PC-9 (cell line): Measurements from ENCODE around the gene RAP2B. TPM values are rescaled to one million over a fixed set of nuclear protein-coding genes. Genes with fewer than 3 reads are reported as not detected.
"Not testable (repeated sequence)": the region's sequence is repeated elsewhere in the genome, so short reads cannot be mapped to it uniquely, and the experiment has no call there.

ENCODE experiments used
- BruUV-seq: library from RNA; stranded (reverse); fragments of 400-500 nt; replicated peaks from 2 replicates; lab custom pipeline; 2021; lab: Mats Ljungman, UMichigan
- CTCF ChIA-PET: fragments of 300-600 bp; sonication (Branson Sonifier 250); formaldehyde crosslinking; loops from one replicate; lab custom pipeline; 2022; ENCODE audit warnings: antibody characterized with exemption; lab: Charles Lee
- POLR2A ChIA-PET: fragments of 300-600 bp; sonication (Branson Sonifier 250); formaldehyde crosslinking; loops from one replicate; lab custom pipeline; 2022; ENCODE audit warnings: antibody characterized with exemption; ENCODE audit not compliant: unreplicated experiment; lab: Charles Lee
- DNase-seq, 2 experiments: peaks; one replicate each; pipeline versions ENCODE4 v3.0.0 to v3.0.0-alpha.2; 2015 to 2022; ENCODE audit warnings: mixed read lengths in 1 of 2
- H2AFZ ChIP-seq: fragments of 200-600 bp; sonication (generic); 2 replicates; pipeline ENCODE4 v1.8.1; 2017; ENCODE audit warnings: antibody characterized with exemption
- H3F3A ChIP-seq: fragments of 200-600 bp; sonication (generic); 2 replicates; pipeline ENCODE4 v1.8.1; 2017; ENCODE audit warnings: antibody characterized with exemption, mild to moderate bottlenecking, low read depth; ENCODE audit not compliant: insufficient read depth
- H3K27ac ChIP-seq: fragments of 200-600 bp; sonication (generic); 2 replicates; pipeline ENCODE4 v1.6.1; 2016; ENCODE audit warnings: mixed run types
- H3K27me3 ChIP-seq: fragments of 200-600 bp; sonication (generic); 2 replicates; pipeline ENCODE4 v1.6.1; 2016; ENCODE audit warnings: low read depth, mixed run types; ENCODE audit not compliant: insufficient read depth
- H3K36me3 ChIP-seq: fragments of 200-600 bp; sonication (generic); 2 replicates; pipeline ENCODE4 v1.6.1; 2016; ENCODE audit warnings: low read depth, mixed run types
- H3K4me1 ChIP-seq: fragments of 200-600 bp; sonication (generic); replicated peaks from 2 replicates; pipeline ENCODE4 v1.6.1; 2016; ENCODE audit warnings: mixed run types; ENCODE audit not compliant: insufficient read depth
- H3K4me2 ChIP-seq: fragments of 200-600 bp; sonication (generic); 2 replicates; pipeline ENCODE4 v1.6.1; 2017; ENCODE audit warnings: mixed run types
- H3K4me3 ChIP-seq: fragments of 200-600 bp; sonication (generic); 2 replicates; pipeline ENCODE4 v1.6.1; 2016; ENCODE audit warnings: mixed run types
- H3K79me2 ChIP-seq: fragments of 200-600 bp; sonication (generic); 2 replicates; pipeline ENCODE4 v1.6.1; 2017; ENCODE audit warnings: low read depth, mixed run types
- H3K9me2 ChIP-seq: fragments of 200-600 bp; sonication (generic); 2 replicates; pipeline ENCODE4 v1.8.1; 2017; ENCODE audit warnings: mild to moderate bottlenecking; ENCODE audit not compliant: insufficient read depth
- H3K9me3 ChIP-seq: fragments of 200-600 bp; sonication (generic); 2 replicates; pipeline ENCODE4 v1.8.1; 2016; ENCODE audit warnings: low read depth; ENCODE audit not compliant: insufficient read depth
- H4K20me1 ChIP-seq: fragments of 200-600 bp; sonication (generic); 2 replicates; pipeline ENCODE4 v1.8.1; 2017; ENCODE audit not compliant: insufficient read depth
- CTCF ChIP-seq: fragments of 200-600 bp; sonication (generic); conservative IDR thresholded peaks from 2 replicates; pipeline ENCODE4 v1.6.1; 2017; ENCODE audit warnings: mixed run types, antibody characterized with exemption, mild to moderate bottlenecking, moderate library complexity
- EZH2 ChIP-seq: fragments of 200-600 bp; sonication (generic); IDR thresholded peaks from 2 replicates; pipeline ENCODE4 v1.8.0; 2017; ENCODE audit warnings: antibody characterized with exemption, low read depth
- intact Hi-C: fragments of 100-400 bp; cut with micrococcal nuclease; formaldehyde crosslinking; loops from one replicate; pipeline ENCODE4 v1.10.0; 2022; ENCODE audit not compliant: unreplicated experiment
- total RNA-seq: library from RNA; stranded (reverse); gene quantifications from 2 replicates; pipeline ENCODE4 v1.2.3, GENCODE V29; 2021

Gene RAP2B
- total RNA-seq, 1 experiment from 2014 or later, result 31.1 TPM

- no peaks in the 10 kb centered on the region; the same call in 1 of the 2 replicates for H3F3A ChIP-seq
- no peaks in the 10 kb centered on the region for H3K36me3 ChIP-seq
- POLR2A ChIA-PET, result interaction anchor here (0.6 kb wide), 1 partner anchor 13 kb away, joined by 3 read pairs; no protein-coding TSS in a partner anchor
- CTCF ChIA-PET, result interaction anchor here (0.6 kb wide), 1 partner anchor 1955 kb away, joined by 3 read pairs; no protein-coding TSS in a partner anchor
- no peaks in the 10 kb centered on the region for H3K79me2 ChIP-seq
- no peaks in the 10 kb centered on the region for H3K9me2 ChIP-seq
- no peak overlapping the region for H2AFZ ChIP-seq
- no peak overlapping the region for H3K27ac ChIP-seq
- no peaks in the 10 kb centered on the region for H3K27me3 ChIP-seq
- TF ChIP-seq CTCF, result no peak
- no peak for TF ChIP-seq EZH2
- H3K4me3 ChIP-seq, result no peak overlapping the region
- no peak for DNase-seq
- H3K9me3 ChIP-seq, result no peaks in the 10 kb centered on the region
- no peak overlapping the region for H3K4me2 ChIP-seq
- H4K20me1 ChIP-seq, result no peaks in the 10 kb centered on the region
- BruUV-seq, result no TSS peak
- H3K4me1 ChIP-seq, result peaks cover 27% of the 10 kb centered on the region
- intact Hi-C loops, result no loop called here
Observed at GRCh38 chr3:153146191-153147053, 15.6 kb upstream of the RAP2B start.

- no peak overlapping the region for H3K27ac ChIP-seq
- no peak overlapping the region for H3K4me3 ChIP-seq
- CTCF ChIA-PET, result no interaction called here
- no peaks in the 10 kb centered on the region for H3K36me3 ChIP-seq
- no peaks in the 10 kb centered on the region for H3K9me3 ChIP-seq
- no peak overlapping the region for H3K4me2 ChIP-seq
- no peaks in the 10 kb centered on the region for H3K27me3 ChIP-seq
- no TSS peak for BruUV-seq
- POLR2A ChIA-PET, result interaction anchor here (0.5 kb wide), 1 partner anchor 10 kb away, joined by 5 read pairs; no protein-coding TSS in a partner anchor
- no peaks in the 10 kb centered on the region for H4K20me1 ChIP-seq
- intact Hi-C loops, result no loop called here
- TF ChIP-seq CTCF, result no peak
- no peak for TF ChIP-seq EZH2
- H3F3A ChIP-seq, result no peaks in the 10 kb centered on the region
- no peak overlapping the region for H2AFZ ChIP-seq
- no peak for DNase-seq
- H3K79me2 ChIP-seq, result no peaks in the 10 kb centered on the region
- H3K9me2 ChIP-seq, result no peaks in the 10 kb centered on the region
- peaks cover under 1% of the 10 kb centered on the region; the same call in 1 of the 2 replicates for H3K4me1 ChIP-seq
Observed at GRCh38 chr3:153150991-153151390, 11.0 kb upstream of the RAP2B start.

GRCh38 chr3:153155786-153156185, 6.2 kb upstream of the RAP2B start:
- H3K79me2 ChIP-seq, CTCF ChIA-PET, H3K9me3 ChIP-seq, DNase-seq, H2AFZ ChIP-seq, H3K27me3 ChIP-seq, H3K4me2 ChIP-seq, H4K20me1 ChIP-seq, H3K4me3 ChIP-seq, H3K27ac ChIP-seq, H3K36me3 ChIP-seq, H3K9me2 ChIP-seq, BruUV-seq, intact Hi-C loops: not testable (repeated sequence)
- POLR2A ChIA-PET, result interaction anchor here (0.6 kb wide), 1 partner anchor 8 kb away, joined by 6 read pairs; no protein-coding TSS in a partner anchor
- H3K4me1 ChIP-seq, result peaks cover 22% of the 10 kb centered on the region
- peaks cover 23% of the 10 kb centered on the region for H3F3A ChIP-seq
